PC-9 (cell line): Measurements from ENCODE around the gene CCNL2.

Experiments used
- EZH2 ChIP-seq: fragments of 200-600 bp; sonication (generic); IDR thresholded peaks from 2 replicates; pipeline ENCODE4 v1.8.0; 2017; ENCODE audit warnings: antibody characterized with exemption, low read depth
- TF ChIP-seq, protein P1 (sequence below): fragments of 200-600 bp; sonication (generic); conservative IDR thresholded peaks from 2 replicates; pipeline ENCODE4 v1.6.1; 2017; ENCODE audit warnings: mixed run types, antibody characterized with exemption, mild to moderate bottlenecking, moderate library complexity

GRCh38 chr1:1365875-1366698, 33.0 kb downstream of the CCNL2 start:
- TF ChIP-seq, protein P1, sequence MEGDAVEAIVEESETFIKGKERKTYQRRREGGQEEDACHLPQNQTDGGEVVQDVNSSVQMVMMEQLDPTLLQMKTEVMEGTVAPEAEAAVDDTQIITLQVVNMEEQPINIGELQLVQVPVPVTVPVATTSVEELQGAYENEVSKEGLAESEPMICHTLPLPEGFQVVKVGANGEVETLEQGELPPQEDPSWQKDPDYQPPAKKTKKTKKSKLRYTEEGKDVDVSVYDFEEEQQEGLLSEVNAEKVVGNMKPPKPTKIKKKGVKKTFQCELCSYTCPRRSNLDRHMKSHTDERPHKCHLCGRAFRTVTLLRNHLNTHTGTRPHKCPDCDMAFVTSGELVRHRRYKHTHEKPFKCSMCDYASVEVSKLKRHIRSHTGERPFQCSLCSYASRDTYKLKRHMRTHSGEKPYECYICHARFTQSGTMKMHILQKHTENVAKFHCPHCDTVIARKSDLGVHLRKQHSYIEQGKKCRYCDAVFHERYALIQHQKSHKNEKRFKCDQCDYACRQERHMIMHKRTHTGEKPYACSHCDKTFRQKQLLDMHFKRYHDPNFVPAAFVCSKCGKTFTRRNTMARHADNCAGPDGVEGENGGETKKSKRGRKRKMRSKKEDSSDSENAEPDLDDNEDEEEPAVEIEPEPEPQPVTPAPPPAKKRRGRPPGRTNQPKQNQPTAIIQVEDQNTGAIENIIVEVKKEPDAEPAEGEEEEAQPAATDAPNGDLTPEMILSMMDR, result no peak
- TF ChIP-seq EZH2, result no peak
